SK-N-DZ (cell line): Measurements from ENCODE around the gene AGBL2.

ENCODE experiments used
- DNase-seq: peaks from one replicate; pipeline ENCODE4 v3.0.0-alpha.2; 2015; ENCODE audit warnings: low spot score
- small RNA-seq, 2 experiments: library from RNA; depleted of rRNA; stranded (forward); fragments of <200 nt; gene quantifications; one replicate each; pipeline ENCODE3, GENCODE V24; 2014

The AGBL2 gene

GRCh38 chr11:47631473-47631872 is 83.7 kb downstream of the AGBL2 start:
- DNase-seq: no peak

DNA sequence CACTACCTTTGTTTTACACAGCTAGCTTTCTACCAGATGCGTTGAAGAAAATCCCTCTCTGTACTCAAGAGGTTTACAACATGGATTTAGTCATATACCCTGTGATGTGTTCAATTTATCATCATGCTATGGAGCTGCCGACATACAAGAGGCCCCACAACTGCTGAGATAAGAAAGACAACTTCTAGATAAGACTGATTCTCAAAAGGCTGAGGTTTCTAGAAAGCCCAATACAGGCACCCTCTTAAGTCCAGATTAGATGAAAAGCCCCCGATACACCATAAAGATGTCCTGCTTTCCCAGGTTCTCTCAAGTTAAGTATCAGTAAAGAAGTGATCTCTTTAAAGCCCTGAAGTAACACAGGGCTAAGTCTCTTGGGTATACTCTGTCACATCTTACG is 87.1 kb downstream of the AGBL2 start:
- DNase-seq: no peak

DNA sequence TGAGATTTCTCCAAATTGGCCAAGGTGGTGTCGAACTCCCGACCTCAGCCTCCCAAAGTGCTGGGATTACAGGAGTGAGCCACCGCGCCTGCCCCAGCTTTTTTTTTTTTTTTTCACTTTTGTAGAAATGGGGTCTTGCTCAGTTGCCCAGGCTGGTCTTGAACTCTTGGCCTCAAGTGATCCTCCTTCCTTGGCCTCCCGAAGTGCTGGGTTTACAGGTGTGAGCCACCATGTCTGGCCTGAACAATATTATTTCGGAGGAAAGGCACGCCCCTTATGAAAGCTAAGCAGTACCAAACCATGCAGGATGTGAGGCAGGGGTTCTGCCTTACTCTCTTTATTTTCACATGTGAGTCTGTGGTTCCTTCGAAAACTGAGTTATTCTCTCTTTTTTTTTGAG is 88.9 kb downstream of the AGBL2 start:
- no peak for DNase-seq

GRCh38 chr11:47620836-47621378 is 94.3 kb downstream of the AGBL2 start:
- no peak for DNase-seq

GRCh38 chr11:47617417-47617809 is 97.8 kb downstream of the AGBL2 start:
- DNase-seq: no peak

GRCh38 chr11:47616726-47617416 is 98.3 kb downstream of the AGBL2 start:
- DNase-seq: peak; percentile 50

DNA sequence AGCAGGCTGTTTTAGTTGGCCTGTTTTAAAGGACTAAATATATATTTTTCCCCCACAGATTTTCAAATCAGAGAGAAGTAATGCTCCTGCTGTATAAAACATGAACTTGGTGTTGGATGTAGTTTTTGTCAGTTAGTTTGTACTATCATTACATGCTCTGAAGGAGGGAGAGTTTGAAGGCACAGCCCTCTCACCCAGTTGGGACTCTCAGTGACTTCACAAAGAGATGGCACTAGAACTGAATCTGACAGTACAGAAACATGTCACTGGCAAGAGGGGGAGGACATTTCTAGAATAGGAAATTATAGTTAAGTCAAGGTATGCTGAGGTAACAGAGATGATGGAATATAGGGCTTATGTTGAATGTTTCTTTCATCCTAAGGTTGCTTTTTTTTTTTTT is 99.9 kb downstream of the AGBL2 start:
- no peak for DNase-seq

- no peak for DNase-seq
These were observed 103.8 kb downstream of the AGBL2 start for GRCh38 chr11:47611348-47611794.

- DNase-seq: no peak
These were observed 105.5 kb downstream of the AGBL2 start for GRCh38 chr11:47609675-47610074.

Small RNAs within 50 kb of the gene (small RNA-seq; reads per million reads assigned to genes)
- gene RF00019: 0 reads per million in 2 experiments
